ENCODE data around the gene FBXL19.

GRCh38 chr16:30948667-30949649, 25.6 kb downstream of the FBXL19 start, which contains the start of gene ORAI3:
- TF ChIP-seq CTCF (optimal IDR thresholded peaks at IDR 0.05 in 1 of 3, IDR thresholded peaks at IDR 0.05 in 1 of 3, conservative IDR thresholded peaks at IDR 0.05 in 1 of 3; ENCODE audit: extremely low read depth in 1 of 3, insufficient read depth in 2 of 3, low read length in 3 of 3) (no peak), EZH2 (IDR thresholded peaks at IDR 0.05; ENCODE audit: low read length) (no peak)
